Smooth muscle cell (in vitro differentiated cells): ENCODE measurements around the gene STUB1. TPM values are rescaled to one million over a fixed set of nuclear protein-coding genes. Genes with fewer than 3 reads are reported as not detected.
A peak's percentile ranks its signal among the peaks of the same experiment; 100 is the strongest.

ENCODE experiments used
- DNase-seq: peaks from one replicate; lab custom pipeline; 2025; ENCODE audit not compliant: unreplicated experiment; lab: John Stamatoyannopoulos, UW
- H2AFZ ChIP-seq: fragments of 200-600 bp; sonication (generic); 2 replicates; pipeline ENCODE4 v1.6.0; 2016; ENCODE audit warnings: antibody characterized with exemption, low read depth, mild to moderate bottlenecking
- H3F3A ChIP-seq: fragments of 200-600 bp; sonication (generic); 2 replicates; pipeline ENCODE4 v1.6.0; 2017; ENCODE audit warnings: antibody characterized with exemption, low read depth
- H3K27ac ChIP-seq: fragments of 200-600 bp; sonication (generic); 2 replicates; pipeline ENCODE4 v1.5.1; 2016; ENCODE audit warnings: low read depth, mild to moderate bottlenecking
- H3K27me3 ChIP-seq: fragments of 200-600 bp; sonication (generic); 2 replicates; pipeline ENCODE4 v1.6.1; 2016; ENCODE audit warnings: low read depth, mild to moderate bottlenecking
- H3K36me3 ChIP-seq: fragments of 200-600 bp; sonication (generic); 2 replicates; pipeline ENCODE4 v1.5.1; 2016; ENCODE audit warnings: low read depth
- H3K4me1 ChIP-seq: fragments of 200-600 bp; sonication (generic); 2 replicates; pipeline ENCODE4 v1.5.1; 2016; ENCODE audit warnings: low read depth
- H3K4me2 ChIP-seq: fragments of 200-600 bp; sonication (generic); 2 replicates; pipeline ENCODE4 v1.6.0; 2016; ENCODE audit warnings: mild to moderate bottlenecking
- H3K4me3 ChIP-seq: fragments of 200-600 bp; sonication (generic); 2 replicates; pipeline ENCODE4 v1.5.1; 2016; ENCODE audit warnings: mild to moderate bottlenecking
- H3K79me2 ChIP-seq: fragments of 200-600 bp; sonication (generic); 2 replicates; pipeline ENCODE4 v1.6.0; 2016; ENCODE audit warnings: low read depth, mild to moderate bottlenecking
- H3K9ac ChIP-seq: fragments of 200-600 bp; sonication (generic); 2 replicates; pipeline ENCODE4 v1.6.0; 2016; ENCODE audit warnings: low read depth
- H3K9me3 ChIP-seq: fragments of 200-600 bp; sonication (generic); replicated peaks from 2 replicates; pipeline ENCODE4 v1.5.1; 2016; ENCODE audit warnings: low read depth
- H4K20me1 ChIP-seq: fragments of 200-600 bp; sonication (generic); 2 replicates; pipeline ENCODE4 v1.6.0; 2016; ENCODE audit warnings: low read depth
- CTCF ChIP-seq: fragments of 200-600 bp; sonication (generic); IDR thresholded peaks from 2 replicates; pipeline ENCODE4 v1.5.1; 2017; ENCODE audit warnings: borderline replicate concordance, mild to moderate bottlenecking, antibody characterized with exemption; ENCODE audit not compliant: insufficient read depth, poor library complexity, severe bottlenecking
- WGBS: methylation state at CpG from one replicate; pipeline ENCODE4 v1.1.7; 2016; ENCODE audit warnings: low lambda C conversion rate; 5-methylcytosine and 5-hydroxymethylcytosine counted together
- polyA plus RNA-seq: library from polyadenylated mRNA; unstranded; fragments of >200 nt; fragmentation: Nextera tagmentation; extraction: Ambion mirVana; gene quantifications from 2 replicates; pipeline ENCODE4 v1.2.1, GENCODE V29; 2016
- total RNA-seq: library from RNA; depleted of rRNA; stranded (reverse); fragments of >200 nt; gene quantifications from 2 replicates; pipeline ENCODE4 v1.2.3, GENCODE V29; 2014

Gene STUB1
- total and polyA plus RNA-seq, 2 experiments from 2014 or later: 99.0 to 196 TPM

GRCh38 chr16:634996-635395 is 45.2 kb upstream of the STUB1 start:
- Histone ChIP-seq H4K20me1 (peaks cover 11% of the 10 kb centered on the region), H3K79me2 (peaks cover 10% of the 10 kb centered on the region), H3K4me2 (peak overlapping the region; percentile 89), H3K9ac (no peak overlapping the region), H3K4me1 (peaks cover 27% of the 10 kb centered on the region), H3K4me3 (peak overlapping the region; percentile 99), H3K27me3 (no peaks in the 10 kb centered on the region), H2AFZ (no peak overlapping the region), H3K27ac (no peak overlapping the region), H3F3A (peaks cover 19% of the 10 kb centered on the region), H3K9me3 (no peaks in the 10 kb centered on the region), H3K36me3 (no peaks in the 10 kb centered on the region)
- WGBS: 95% methylated on average over 7 of the region's 7 CpGs
- no peak for DNase-seq
- no peak for TF ChIP-seq CTCF

- Histone ChIP-seq H3K4me2 (peak overlapping the region; percentile 89), H3K79me2 (peaks cover 10% of the 10 kb centered on the region), H3K27me3 (no peaks in the 10 kb centered on the region), H3F3A (peaks cover 13% of the 10 kb centered on the region), H2AFZ (no peak overlapping the region), H3K4me1 (peaks cover 21% of the 10 kb centered on the region), H4K20me1 (peaks cover 11% of the 10 kb centered on the region), H3K4me3 (peak overlapping the region; percentile 99), H3K36me3 (no peaks in the 10 kb centered on the region), H3K9me3 (no peaks in the 10 kb centered on the region), H3K9ac (peak overlapping the region; percentile 67), H3K27ac (no peak overlapping the region)
- no peak for DNase-seq
- no peak for TF ChIP-seq CTCF
- 12% methylated on average over 45 of the region's 55 CpGs for WGBS
Observed at GRCh38 chr16:635573-636205, 44.5 kb upstream of the STUB1 start.

- Histone ChIP-seq H3K9me3 (no peaks in the 10 kb centered on the region), H3K79me2 (peaks cover 10% of the 10 kb centered on the region)
- DNase-seq: peak; percentile 99
Observed at GRCh38 chr16:636206-637080, 43.8 kb upstream of the STUB1 start, which contains the start of gene METTL26. METTL26 (minus strand) TSS chr16:636305; CDS start chr16:636290, 15 bp downstream.

More at GRCh38 chr16:636206-637080, 43.8 kb upstream of the STUB1 start, which contains the start of gene METTL26:
- Histone ChIP-seq H3K4me3 (peak within 1 kb of the TSS; percentile 99), H3K36me3 (no peaks in the 10 kb centered on the region), H3K9ac (peak within 1 kb of the TSS; percentile 67), H3F3A (peaks cover 13% of the 10 kb centered on the region), H3K27me3 (no peaks in the 10 kb centered on the region), H4K20me1 (peaks cover 11% of the 10 kb centered on the region), H3K4me1 (peaks cover 14% of the 10 kb centered on the region), H3K4me2 (peak within 1 kb of the TSS; percentile 89), H3K27ac (peak within 1 kb of the TSS; percentile 88), H2AFZ (peak within 1 kb of the TSS; percentile 93)
- no peak for TF ChIP-seq CTCF
- under 1% methylated on average over 77 of the region's 91 CpGs for WGBS
